K562 (cell line): Measurements from ENCODE around the gene TLE6. TPM values are rescaled to one million over a fixed set of nuclear protein-coding genes. Genes with fewer than 3 reads are reported as not detected.

Source experiments
- BRD4 ChIP-seq: fragments of 200-600 bp; sonication (generic); IDR thresholded peaks from 2 replicates; pipeline ENCODE4 v1.6.1; 2017; ENCODE audit warnings: inconsistent platforms
- CTBP1 ChIP-seq: fragments of 450-650 bp; IDR thresholded peaks from 2 replicates; pipeline ENCODE4 v1.6.1; 2016; ENCODE audit warnings: borderline replicate concordance
- HCFC1 ChIP-seq: IDR thresholded peaks from 2 replicates; pipeline ENCODE4 v1.6.1; 2012; ENCODE audit warnings: low read depth, low read length, improper control_type of control experiment
- KHSRP ChIP-seq: fragments of 450-650 bp; IDR thresholded peaks from 2 replicates; pipeline ENCODE4 v1.6.1; 2017
- ZC3H11A ChIP-seq: IDR thresholded peaks from 2 replicates; pipeline ENCODE4 v1.6.1; 2012; ENCODE audit warnings: low read depth, low read length, improper control_type of control experiment
- ZC3H4 ChIP-seq: sonication (generic); formaldehyde crosslinking; IDR thresholded peaks from 2 replicates; pipeline ENCODE4 v1.9.0; 2021; ENCODE audit warnings: missing genetic modification reagents, borderline replicate concordance
- ZNF507 ChIP-seq: conservative IDR thresholded peaks from 2 replicates; pipeline ENCODE4 v1.6.1; 2017; ENCODE audit warnings: missing genetic modification characterization, missing compliant biosample characterization
- ZNF764 ChIP-seq: fragments of 250-450 bp; sonication (Bioruptor Pico); IDR thresholded peaks from 2 replicates; pipeline ENCODE4 v1.4.0; 2020; ENCODE audit warnings: low read depth, mild to moderate bottlenecking, moderate library complexity
- polyA plus RNA-seq, 8 experiments: library from polyadenylated mRNA; depleted of rRNA in 4 of 8; stranded (reverse) in 5 of 8; unstranded in 3 of 8; fragments of >200 nt; fragmentation: Nextera tagmentation in 2 of 8; fragmentation: Illumina TruSeq in 1 of 8; extraction: Ambion mirVana in 2 of 8; extraction: Trizol in 1 of 8; gene quantifications; 2 replicates each; pipeline versions ENCODE4 v1.2.1 to v1.2.3, GENCODE V29; 2011 to 2014; ENCODE audit warnings: inconsistent platforms in 1 of 8, missing spikeins in 1 of 8
- total RNA-seq, 7 experiments: library from RNA; depleted of rRNA in 6 of 7; stranded (reverse); fragments of >200 nt in 6 of 7; fragmentation: Illumina TruSeq in 2 of 7; extraction: Trizol in 2 of 7; gene quantifications; 2 replicates each; pipeline versions ENCODE4 v1.2.1 to v1.2.3, GENCODE V29; 2011 to 2021; ENCODE audit warnings: low replicate concordance in 1 of 7
- TF ChIP-seq, protein P1 (sequence below), 3 experiments: fragments of 200-800 bp in 1 of 3; sonication (Bioruptor generic) in 1 of 3; sonication (generic) in 1 of 3; formaldehyde crosslinking in 1 of 3; IDR thresholded peaks; 2 replicates each; pipeline versions ENCODE4 v1.6.1 to v1.8.0; 2016 to 2022; ENCODE audit warnings: mild to moderate bottlenecking in 2 of 3, missing compliant biosample characterization in 2 of 3, missing genetic modification characterization in 2 of 3, missing genetic modification reagents in 1 of 3
- TF ChIP-seq, protein P2 (sequence below): fragments of 450-650 bp; IDR thresholded peaks from 2 replicates; pipeline ENCODE4 v1.6.1; 2016; ENCODE audit warnings: mild to moderate bottlenecking, moderate library complexity
- TF ChIP-seq, protein P3 (sequence below), 3 experiments: fragments of 200-800 bp in 1 of 3; fragments of 250-450 bp in 1 of 3; fragments of 450-650 bp in 1 of 3; sonication (Bioruptor Pico) in 1 of 3; sonication (Bioruptor generic) in 1 of 3; formaldehyde crosslinking in 1 of 3; IDR thresholded peaks; 2 replicates each; pipeline versions ENCODE4 v1.6.1 to v1.8.0; 2016 to 2022; ENCODE audit warnings: mild to moderate bottlenecking in 2 of 3, missing genetic modification characterization in 2 of 3, missing compliant biosample characterization in 1 of 3, moderate library complexity in 1 of 3

Gene TLE6
- total and polyA plus RNA-seq, 9 of the 15 experiments (the other 6 are each of a cell fraction or from before 2014, with no cell fraction given): 1.1 to 6.1 (median 2.5) TPM

DNA sequence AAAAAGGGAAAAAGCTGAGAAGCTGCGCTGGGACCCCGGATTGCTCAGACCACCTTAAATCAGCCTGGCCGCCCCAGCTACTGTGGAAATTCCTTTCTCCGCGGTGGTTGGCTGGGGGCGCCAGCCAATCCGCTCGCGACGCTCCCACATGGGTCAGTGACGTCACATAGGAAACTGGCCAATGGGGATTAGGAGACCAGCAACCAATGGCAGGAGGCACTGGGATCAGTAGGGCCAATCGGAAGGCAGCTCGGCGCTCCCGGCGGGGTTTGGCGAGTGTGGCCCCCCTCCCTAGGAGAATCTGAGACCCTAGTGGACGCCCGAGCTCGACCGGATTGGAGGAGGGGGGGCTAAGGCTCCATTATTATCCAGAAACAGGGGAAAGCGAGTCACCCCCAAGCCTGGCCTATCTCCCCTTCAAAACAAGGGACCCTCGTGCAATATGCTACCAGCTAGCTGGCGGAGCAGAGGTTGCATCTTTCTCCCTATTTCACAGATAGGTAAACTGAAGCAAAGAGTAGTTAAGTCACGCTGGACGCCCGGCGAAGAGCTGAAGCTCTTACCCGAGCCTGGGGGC lies 58.3 kb downstream of the TLE6 start (continued):
- TF ChIP-seq, protein P1, sequence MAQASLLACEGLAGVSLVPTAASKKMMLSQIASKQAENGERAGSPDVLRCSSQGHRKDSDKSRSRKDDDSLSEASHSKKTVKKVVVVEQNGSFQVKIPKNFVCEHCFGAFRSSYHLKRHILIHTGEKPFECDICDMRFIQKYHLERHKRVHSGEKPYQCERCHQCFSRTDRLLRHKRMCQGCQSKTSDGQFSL (CRISPR knock-in tag; IDR thresholded peaks at IDR 0.05): peak; percentile 92
- TF ChIP-seq, protein P1 (tag; IDR thresholded peaks at IDR 0.05): peak in 1 of 2 experiments; percentile 89; a peak in 2 of 4 replicates
- TF ChIP-seq, protein P2, sequence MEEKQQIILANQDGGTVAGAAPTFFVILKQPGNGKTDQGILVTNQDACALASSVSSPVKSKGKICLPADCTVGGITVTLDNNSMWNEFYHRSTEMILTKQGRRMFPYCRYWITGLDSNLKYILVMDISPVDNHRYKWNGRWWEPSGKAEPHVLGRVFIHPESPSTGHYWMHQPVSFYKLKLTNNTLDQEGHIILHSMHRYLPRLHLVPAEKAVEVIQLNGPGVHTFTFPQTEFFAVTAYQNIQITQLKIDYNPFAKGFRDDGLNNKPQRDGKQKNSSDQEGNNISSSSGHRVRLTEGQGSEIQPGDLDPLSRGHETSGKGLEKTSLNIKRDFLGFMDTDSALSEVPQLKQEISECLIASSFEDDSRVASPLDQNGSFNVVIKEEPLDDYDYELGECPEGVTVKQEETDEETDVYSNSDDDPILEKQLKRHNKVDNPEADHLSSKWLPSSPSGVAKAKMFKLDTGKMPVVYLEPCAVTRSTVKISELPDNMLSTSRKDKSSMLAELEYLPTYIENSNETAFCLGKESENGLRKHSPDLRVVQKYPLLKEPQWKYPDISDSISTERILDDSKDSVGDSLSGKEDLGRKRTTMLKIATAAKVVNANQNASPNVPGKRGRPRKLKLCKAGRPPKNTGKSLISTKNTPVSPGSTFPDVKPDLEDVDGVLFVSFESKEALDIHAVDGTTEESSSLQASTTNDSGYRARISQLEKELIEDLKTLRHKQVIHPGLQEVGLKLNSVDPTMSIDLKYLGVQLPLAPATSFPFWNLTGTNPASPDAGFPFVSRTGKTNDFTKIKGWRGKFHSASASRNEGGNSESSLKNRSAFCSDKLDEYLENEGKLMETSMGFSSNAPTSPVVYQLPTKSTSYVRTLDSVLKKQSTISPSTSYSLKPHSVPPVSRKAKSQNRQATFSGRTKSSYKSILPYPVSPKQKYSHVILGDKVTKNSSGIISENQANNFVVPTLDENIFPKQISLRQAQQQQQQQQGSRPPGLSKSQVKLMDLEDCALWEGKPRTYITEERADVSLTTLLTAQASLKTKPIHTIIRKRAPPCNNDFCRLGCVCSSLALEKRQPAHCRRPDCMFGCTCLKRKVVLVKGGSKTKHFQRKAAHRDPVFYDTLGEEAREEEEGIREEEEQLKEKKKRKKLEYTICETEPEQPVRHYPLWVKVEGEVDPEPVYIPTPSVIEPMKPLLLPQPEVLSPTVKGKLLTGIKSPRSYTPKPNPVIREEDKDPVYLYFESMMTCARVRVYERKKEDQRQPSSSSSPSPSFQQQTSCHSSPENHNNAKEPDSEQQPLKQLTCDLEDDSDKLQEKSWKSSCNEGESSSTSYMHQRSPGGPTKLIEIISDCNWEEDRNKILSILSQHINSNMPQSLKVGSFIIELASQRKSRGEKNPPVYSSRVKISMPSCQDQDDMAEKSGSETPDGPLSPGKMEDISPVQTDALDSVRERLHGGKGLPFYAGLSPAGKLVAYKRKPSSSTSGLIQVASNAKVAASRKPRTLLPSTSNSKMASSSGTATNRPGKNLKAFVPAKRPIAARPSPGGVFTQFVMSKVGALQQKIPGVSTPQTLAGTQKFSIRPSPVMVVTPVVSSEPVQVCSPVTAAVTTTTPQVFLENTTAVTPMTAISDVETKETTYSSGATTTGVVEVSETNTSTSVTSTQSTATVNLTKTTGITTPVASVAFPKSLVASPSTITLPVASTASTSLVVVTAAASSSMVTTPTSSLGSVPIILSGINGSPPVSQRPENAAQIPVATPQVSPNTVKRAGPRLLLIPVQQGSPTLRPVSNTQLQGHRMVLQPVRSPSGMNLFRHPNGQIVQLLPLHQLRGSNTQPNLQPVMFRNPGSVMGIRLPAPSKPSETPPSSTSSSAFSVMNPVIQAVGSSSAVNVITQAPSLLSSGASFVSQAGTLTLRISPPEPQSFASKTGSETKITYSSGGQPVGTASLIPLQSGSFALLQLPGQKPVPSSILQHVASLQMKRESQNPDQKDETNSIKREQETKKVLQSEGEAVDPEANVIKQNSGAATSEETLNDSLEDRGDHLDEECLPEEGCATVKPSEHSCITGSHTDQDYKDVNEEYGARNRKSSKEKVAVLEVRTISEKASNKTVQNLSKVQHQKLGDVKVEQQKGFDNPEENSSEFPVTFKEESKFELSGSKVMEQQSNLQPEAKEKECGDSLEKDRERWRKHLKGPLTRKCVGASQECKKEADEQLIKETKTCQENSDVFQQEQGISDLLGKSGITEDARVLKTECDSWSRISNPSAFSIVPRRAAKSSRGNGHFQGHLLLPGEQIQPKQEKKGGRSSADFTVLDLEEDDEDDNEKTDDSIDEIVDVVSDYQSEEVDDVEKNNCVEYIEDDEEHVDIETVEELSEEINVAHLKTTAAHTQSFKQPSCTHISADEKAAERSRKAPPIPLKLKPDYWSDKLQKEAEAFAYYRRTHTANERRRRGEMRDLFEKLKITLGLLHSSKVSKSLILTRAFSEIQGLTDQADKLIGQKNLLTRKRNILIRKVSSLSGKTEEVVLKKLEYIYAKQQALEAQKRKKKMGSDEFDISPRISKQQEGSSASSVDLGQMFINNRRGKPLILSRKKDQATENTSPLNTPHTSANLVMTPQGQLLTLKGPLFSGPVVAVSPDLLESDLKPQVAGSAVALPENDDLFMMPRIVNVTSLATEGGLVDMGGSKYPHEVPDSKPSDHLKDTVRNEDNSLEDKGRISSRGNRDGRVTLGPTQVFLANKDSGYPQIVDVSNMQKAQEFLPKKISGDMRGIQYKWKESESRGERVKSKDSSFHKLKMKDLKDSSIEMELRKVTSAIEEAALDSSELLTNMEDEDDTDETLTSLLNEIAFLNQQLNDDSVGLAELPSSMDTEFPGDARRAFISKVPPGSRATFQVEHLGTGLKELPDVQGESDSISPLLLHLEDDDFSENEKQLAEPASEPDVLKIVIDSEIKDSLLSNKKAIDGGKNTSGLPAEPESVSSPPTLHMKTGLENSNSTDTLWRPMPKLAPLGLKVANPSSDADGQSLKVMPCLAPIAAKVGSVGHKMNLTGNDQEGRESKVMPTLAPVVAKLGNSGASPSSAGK: peak; percentile 69; the same call in 1 of the 2 replicates
- TF ChIP-seq BRD4 (no peak), ZC3H4 (CRISPR knock-in tag) (no peak), HCFC1 (no peak), ZNF507 (tag) (no peak), ZC3H11A (no peak), KHSRP (peak; percentile 82), ZNF764 (CRISPR knock-in tag) (no peak), CTBP1 (no peak)
- TF ChIP-seq, protein P3, sequence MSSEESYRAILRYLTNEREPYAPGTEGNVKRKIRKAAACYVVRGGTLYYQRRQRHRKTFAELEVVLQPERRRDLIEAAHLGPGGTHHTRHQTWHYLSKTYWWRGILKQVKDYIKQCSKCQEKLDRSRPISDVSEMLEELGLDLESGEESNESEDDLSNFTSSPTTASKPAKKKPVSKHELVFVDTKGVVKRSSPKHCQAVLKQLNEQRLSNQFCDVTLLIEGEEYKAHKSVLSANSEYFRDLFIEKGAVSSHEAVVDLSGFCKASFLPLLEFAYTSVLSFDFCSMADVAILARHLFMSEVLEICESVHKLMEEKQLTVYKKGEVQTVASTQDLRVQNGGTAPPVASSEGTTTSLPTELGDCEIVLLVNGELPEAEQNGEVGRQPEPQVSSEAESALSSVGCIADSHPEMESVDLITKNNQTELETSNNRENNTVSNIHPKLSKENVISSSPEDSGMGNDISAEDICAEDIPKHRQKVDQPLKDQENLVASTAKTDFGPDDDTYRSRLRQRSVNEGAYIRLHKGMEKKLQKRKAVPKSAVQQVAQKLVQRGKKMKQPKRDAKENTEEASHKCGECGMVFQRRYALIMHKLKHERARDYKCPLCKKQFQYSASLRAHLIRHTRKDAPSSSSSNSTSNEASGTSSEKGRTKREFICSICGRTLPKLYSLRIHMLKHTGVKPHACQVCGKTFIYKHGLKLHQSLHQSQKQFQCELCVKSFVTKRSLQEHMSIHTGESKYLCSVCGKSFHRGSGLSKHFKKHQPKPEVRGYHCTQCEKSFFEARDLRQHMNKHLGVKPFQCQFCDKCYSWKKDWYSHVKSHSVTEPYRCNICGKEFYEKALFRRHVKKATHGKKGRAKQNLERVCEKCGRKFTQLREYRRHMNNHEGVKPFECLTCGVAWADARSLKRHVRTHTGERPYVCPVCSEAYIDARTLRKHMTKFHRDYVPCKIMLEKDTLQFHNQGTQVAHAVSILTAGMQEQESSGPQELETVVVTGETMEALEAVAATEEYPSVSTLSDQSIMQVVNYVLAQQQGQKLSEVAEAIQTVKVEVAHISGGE (CRISPR knock-in tag; IDR thresholded peaks at IDR 0.05): peak in 1 of 3 experiments; percentile 4; a peak in 1 of 6 replicates
